GM23248 (cell line): ENCODE measurements around the gene GAMT.

ENCODE experiments used
- EZH2 ChIP-seq: fragments of 200-600 bp; sonication (generic); IDR thresholded peaks from 2 replicates; pipeline ENCODE4 v1.6.1; 2018; ENCODE audit warnings: antibody characterized with exemption, mild to moderate bottlenecking; ENCODE audit not compliant: insufficient read depth, poor library complexity, severe bottlenecking
- EZH2phosphoT487 ChIP-seq: fragments of 200-600 bp; sonication (generic); IDR thresholded peaks from 2 replicates; pipeline ENCODE4 v1.6.1; 2018; ENCODE audit warnings: antibody characterized with exemption, moderate library complexity, mild to moderate bottlenecking, low read depth; ENCODE audit not compliant: insufficient read depth

GRCh38 chr19:1389033-1389940 is 12.1 kb downstream of the GAMT start:
- no peak for TF ChIP-seq EZH2
- no peak for TF ChIP-seq EZH2phosphoT487
